Testis (tissue), 3 donors: Measurements from ENCODE around the gene DNTTIP2. TPM values are rescaled to one million over a fixed set of nuclear protein-coding genes. Genes with fewer than 3 reads are reported as not detected.

ENCODE experiments used
- DNase-seq: peaks from one replicate; pipeline ENCODE4 v3.0.0-alpha.2; 2019
- H3K27ac ChIP-seq, 2 donors: fragments of 200-600 bp; sonication (generic); one replicate each; pipeline ENCODE4 v1.5.1; 2019
- H3K27me3 ChIP-seq: fragments of 200-600 bp; sonication (generic); one replicate; pipeline ENCODE4 v1.5.1; 2019
- H3K36me3 ChIP-seq: fragments of 200-600 bp; sonication (generic); one replicate; pipeline ENCODE4 v1.5.1; 2017; ENCODE audit warnings: low read depth; ENCODE audit errors: missing control alignments
- H3K4me1 ChIP-seq: fragments of 200-600 bp; sonication (generic); one replicate; pipeline ENCODE4 v1.5.1; 2019
- H3K4me3 ChIP-seq, 2 donors: fragments of 200-600 bp; sonication (generic); one replicate each; pipeline ENCODE4 v1.5.1; 2017 to 2019
- H3K9me3 ChIP-seq: fragments of 200-600 bp; sonication (generic); one replicate; pipeline ENCODE4 v1.5.1; 2017
- POLR2A ChIP-seq: fragments of 450-650 bp; IDR thresholded peaks from one replicate; pipeline ENCODE4 v1.6.1; 2017; ENCODE audit warnings: antibody characterized with exemption, mild to moderate bottlenecking, moderate library complexity
- WGBS, 2 donors: methylation state at CpG; one replicate each; pipeline ENCODE4 v1.1.5; 2018; 5-methylcytosine and 5-hydroxymethylcytosine counted together
- intact Hi-C: fragments of 100-400 bp; cut with DNase I; formaldehyde crosslinking; loops from one replicate; pipeline ENCODE4 v1.15.1; 2023; ENCODE audit warnings: low total_unique reads
- microRNA counts, 2 donors: library from miRNA; unstranded; fragments of <30 nt; microRNA quantifications; one replicate each; lab custom pipeline; 2016
- microRNA-seq, 2 donors: library from miRNA; unstranded; fragments of <30 nt; microRNA quantifications; one replicate each; pipeline ENCODE4, GENCODE V29; 2016; ENCODE audit warnings: borderline number of aligned reads in 2 of 2, borderline replicate concordance in 1 of 2
- polyA plus RNA-seq: library from polyadenylated mRNA; stranded (reverse); fragments of 350-450 nt; fragmentation: Illumina TruSeq; extraction: RNeasy Lipid Tissue Mini Kit (QIAGEN cat#74804); gene quantifications from one replicate; pipeline ENCODE4 v1.2.3, GENCODE V29; 2014; ENCODE audit warnings: low read depth, low replicate concordance; ENCODE audit not compliant: insufficient read depth
- small RNA-seq, 2 donors: library from RNA; depleted of rRNA; stranded (forward); fragments of <200 nt; gene quantifications; one replicate each; pipeline ENCODE3, GENCODE V24; 2016
- total RNA-seq, 2 donors: library from RNA; depleted of rRNA; stranded (reverse); fragments of >200 nt; gene quantifications; one replicate each; pipeline ENCODE4 v1.2.3, GENCODE V29; 2016
- TF ChIP-seq, protein P1 (sequence below), 3 experiments: fragments of 450-650 bp in 2 of 3; fragments of 200-600 bp in 1 of 3; sonication (generic) in 1 of 3; IDR thresholded peaks; one replicate each; pipeline ENCODE4 v1.5.1; 2016 to 2019; ENCODE audit warnings: antibody characterized with exemption in 3 of 3, mild to moderate bottlenecking in 2 of 3, moderate library complexity in 1 of 3

The DNTTIP2 gene
- total and polyA plus RNA-seq, 3 donors from 2014 or later: 17.0 to 35.4 (median 30.8) TPM

DNA sequence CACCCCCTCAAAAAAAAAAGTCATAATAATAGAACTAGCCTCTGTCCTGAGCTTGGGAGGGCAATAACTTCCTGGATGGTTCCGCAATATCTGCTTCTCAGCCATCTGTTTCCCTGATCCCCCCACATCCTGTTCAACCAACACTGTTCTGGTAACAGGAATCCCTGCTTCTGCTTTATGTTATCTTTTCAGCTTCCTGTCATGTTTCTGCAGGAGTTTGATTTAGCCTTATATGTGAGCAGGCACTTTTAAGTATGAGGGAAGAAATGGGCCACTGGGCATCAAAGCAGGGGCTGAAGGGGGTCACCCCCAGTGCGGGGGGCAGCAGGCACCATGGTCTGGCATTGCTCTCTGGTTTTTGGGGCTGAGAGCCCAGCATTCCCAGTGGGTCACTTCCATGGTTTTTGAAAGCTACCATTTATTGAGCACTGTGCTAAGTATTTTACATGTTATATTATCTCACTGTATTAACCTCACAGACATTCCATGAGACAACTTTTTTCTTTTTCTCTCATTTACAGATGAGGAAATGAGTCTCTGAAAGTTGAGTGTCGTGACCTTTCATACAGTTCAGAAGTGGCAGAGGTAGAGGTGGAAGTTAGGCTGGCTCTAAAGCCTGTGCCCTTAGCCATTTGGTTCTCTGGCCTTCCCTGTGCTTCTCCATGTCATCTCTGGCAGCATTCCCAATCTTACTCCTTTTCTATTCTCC lies 61.9 kb downstream of the DNTTIP2 start:
- H3K36me3 ChIP-seq: no peaks in the 10 kb centered on the region
- no peaks in the 10 kb centered on the region for H3K27me3 ChIP-seq
- 37 to 39% methylated on average over 3 of the region's 3 CpGs for WGBS, 2 donors
- TF ChIP-seq, protein P1, sequence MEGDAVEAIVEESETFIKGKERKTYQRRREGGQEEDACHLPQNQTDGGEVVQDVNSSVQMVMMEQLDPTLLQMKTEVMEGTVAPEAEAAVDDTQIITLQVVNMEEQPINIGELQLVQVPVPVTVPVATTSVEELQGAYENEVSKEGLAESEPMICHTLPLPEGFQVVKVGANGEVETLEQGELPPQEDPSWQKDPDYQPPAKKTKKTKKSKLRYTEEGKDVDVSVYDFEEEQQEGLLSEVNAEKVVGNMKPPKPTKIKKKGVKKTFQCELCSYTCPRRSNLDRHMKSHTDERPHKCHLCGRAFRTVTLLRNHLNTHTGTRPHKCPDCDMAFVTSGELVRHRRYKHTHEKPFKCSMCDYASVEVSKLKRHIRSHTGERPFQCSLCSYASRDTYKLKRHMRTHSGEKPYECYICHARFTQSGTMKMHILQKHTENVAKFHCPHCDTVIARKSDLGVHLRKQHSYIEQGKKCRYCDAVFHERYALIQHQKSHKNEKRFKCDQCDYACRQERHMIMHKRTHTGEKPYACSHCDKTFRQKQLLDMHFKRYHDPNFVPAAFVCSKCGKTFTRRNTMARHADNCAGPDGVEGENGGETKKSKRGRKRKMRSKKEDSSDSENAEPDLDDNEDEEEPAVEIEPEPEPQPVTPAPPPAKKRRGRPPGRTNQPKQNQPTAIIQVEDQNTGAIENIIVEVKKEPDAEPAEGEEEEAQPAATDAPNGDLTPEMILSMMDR (IDR thresholded peaks at IDR 0.05): no peak
- TF ChIP-seq POLR2A: no peak
- intact Hi-C loops: loop anchor here (10.0 kb wide), 1 partner anchor 192 kb away; no protein-coding TSS in a partner anchor
- no peak overlapping the region for H3K27ac ChIP-seq
- H3K4me3 ChIP-seq: no peak overlapping the region
- H3K9me3 ChIP-seq: no peaks in the 10 kb centered on the region
- H3K4me1 ChIP-seq: peaks cover 11% of the 10 kb centered on the region
- no peak for DNase-seq

MicroRNAs within 50 kb of the gene (microRNA counts, 767-probe panel; counts per million panel counts)
- microRNA hsa-miR-760 (lab: Ali Mortazavi, UCI): 0 to 152 counts per million in 2 donors

Small RNA genes within 50 kb of the gene (microRNA-seq; reads per million reads assigned to microRNA genes)
- 280 to 675 reads per million in 2 donors for gene MIR760

Small RNA genes within 50 kb of the gene (small RNA-seq; reads per million reads assigned to genes)
- 0 reads per million in 2 donors for gene AL117351.2
- 2.4 to 6.3 reads per million in 2 donors for gene MIR760

Other genes starting within 250 kb of the DNTTIP2 start
- gene BCAR3, start 197.4 kb downstream of the DNTTIP2 start, total RNA-seq: 10 to 100 TPM; 42.9 to 55.9 TPM
- gene BCAR3, start 197.4 kb downstream of the DNTTIP2 start, polyA plus RNA-seq: 23.2 TPM
- gene GCLM, start 30.2 kb upstream of the DNTTIP2 start, total RNA-seq: 1 to 10 TPM; 4.9 to 5.2 TPM
- gene GCLM, start 30.2 kb upstream of the DNTTIP2 start, polyA plus RNA-seq: 11.8 TPM
- 1 to 10 TPM; 1.6 to 1.8 TPM for gene ABCA4, start 241.9 kb upstream of the DNTTIP2 start, total RNA-seq
- gene ABCA4, start 241.9 kb upstream of the DNTTIP2 start, polyA plus RNA-seq: 1.8 TPM